ENCODE results near the gene SERPINA4.

Gene SERPINA4

GRCh38 chr14:94619297-94619696, 58.1 kb downstream of the SERPINA4 start:
- no peak for TF ChIP-seq NFIC (IDR thresholded peaks at IDR 0.05)
- TF ChIP-seq, protein P1, sequence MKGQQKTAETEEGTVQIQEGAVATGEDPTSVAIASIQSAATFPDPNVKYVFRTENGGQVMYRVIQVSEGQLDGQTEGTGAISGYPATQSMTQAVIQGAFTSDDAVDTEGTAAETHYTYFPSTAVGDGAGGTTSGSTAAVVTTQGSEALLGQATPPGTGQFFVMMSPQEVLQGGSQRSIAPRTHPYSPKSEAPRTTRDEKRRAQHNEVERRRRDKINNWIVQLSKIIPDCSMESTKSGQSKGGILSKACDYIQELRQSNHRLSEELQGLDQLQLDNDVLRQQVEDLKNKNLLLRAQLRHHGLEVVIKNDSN (IDR thresholded peaks at IDR 0.05), result no peak
- TF ChIP-seq TEAD4 (IDR thresholded peaks at IDR 0.05), result no peak
- no peak for TF ChIP-seq TCF12 (IDR thresholded peaks at IDR 0.05; ENCODE audit: low read depth)
- TF ChIP-seq, protein P2, sequence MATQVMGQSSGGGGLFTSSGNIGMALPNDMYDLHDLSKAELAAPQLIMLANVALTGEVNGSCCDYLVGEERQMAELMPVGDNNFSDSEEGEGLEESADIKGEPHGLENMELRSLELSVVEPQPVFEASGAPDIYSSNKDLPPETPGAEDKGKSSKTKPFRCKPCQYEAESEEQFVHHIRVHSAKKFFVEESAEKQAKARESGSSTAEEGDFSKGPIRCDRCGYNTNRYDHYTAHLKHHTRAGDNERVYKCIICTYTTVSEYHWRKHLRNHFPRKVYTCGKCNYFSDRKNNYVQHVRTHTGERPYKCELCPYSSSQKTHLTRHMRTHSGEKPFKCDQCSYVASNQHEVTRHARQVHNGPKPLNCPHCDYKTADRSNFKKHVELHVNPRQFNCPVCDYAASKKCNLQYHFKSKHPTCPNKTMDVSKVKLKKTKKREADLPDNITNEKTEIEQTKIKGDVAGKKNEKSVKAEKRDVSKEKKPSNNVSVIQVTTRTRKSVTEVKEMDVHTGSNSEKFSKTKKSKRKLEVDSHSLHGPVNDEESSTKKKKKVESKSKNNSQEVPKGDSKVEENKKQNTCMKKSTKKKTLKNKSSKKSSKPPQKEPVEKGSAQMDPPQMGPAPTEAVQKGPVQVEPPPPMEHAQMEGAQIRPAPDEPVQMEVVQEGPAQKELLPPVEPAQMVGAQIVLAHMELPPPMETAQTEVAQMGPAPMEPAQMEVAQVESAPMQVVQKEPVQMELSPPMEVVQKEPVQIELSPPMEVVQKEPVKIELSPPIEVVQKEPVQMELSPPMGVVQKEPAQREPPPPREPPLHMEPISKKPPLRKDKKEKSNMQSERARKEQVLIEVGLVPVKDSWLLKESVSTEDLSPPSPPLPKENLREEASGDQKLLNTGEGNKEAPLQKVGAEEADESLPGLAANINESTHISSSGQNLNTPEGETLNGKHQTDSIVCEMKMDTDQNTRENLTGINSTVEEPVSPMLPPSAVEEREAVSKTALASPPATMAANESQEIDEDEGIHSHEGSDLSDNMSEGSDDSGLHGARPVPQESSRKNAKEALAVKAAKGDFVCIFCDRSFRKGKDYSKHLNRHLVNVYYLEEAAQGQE (IDR thresholded peaks at IDR 0.05; ENCODE audit: low read depth), result no peak
- no peak for TF ChIP-seq FOXM1 (IDR thresholded peaks at IDR 0.05; ENCODE audit: borderline replicate concordance, low read depth)
- no peak for TF ChIP-seq TAF1 (IDR thresholded peaks at IDR 0.05; ENCODE audit: low read depth)
- TF ChIP-seq YY1 (IDR thresholded peaks at IDR 0.05; ENCODE audit: low read depth), result no peak
- TF ChIP-seq CREB1 (IDR thresholded peaks at IDR 0.05; ENCODE audit: low read depth), result no peak
- TF ChIP-seq RAD21 (IDR thresholded peaks at IDR 0.05; ENCODE audit: low read depth), result no peak
- no peak for TF ChIP-seq EGR1 (IDR thresholded peaks at IDR 0.05)
- no peak for TF ChIP-seq CEBPB (IDR thresholded peaks at IDR 0.05)
- TF ChIP-seq ZBTB7A (IDR thresholded peaks at IDR 0.05; ENCODE audit: low read depth), result no peak
- TF ChIP-seq, protein P3, sequence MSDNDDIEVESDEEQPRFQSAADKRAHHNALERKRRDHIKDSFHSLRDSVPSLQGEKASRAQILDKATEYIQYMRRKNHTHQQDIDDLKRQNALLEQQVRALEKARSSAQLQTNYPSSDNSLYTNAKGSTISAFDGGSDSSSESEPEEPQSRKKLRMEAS (IDR thresholded peaks at IDR 0.05), result no peak
- no peak for TF ChIP-seq EP300 (IDR thresholded peaks at IDR 0.05; ENCODE audit: borderline replicate concordance)
